Endodermal cell (in vitro differentiated cells): ENCODE data around the gene EPHB1. TPM values are rescaled to one million over a fixed set of nuclear protein-coding genes. Genes with fewer than 3 reads are reported as not detected.

Source experiments
- DNase-seq: peaks from one replicate; pipeline ENCODE4 v3.0.0-alpha.2; 2017
- H3K27ac ChIP-seq: 2 replicates; pipeline ENCODE4 v1.5.1; 2013; ENCODE audit warnings: mild to moderate bottlenecking, low read depth, low read length, moderate library complexity
- H3K27me3 ChIP-seq: 2 replicates; pipeline ENCODE4 v1.6.1; 2013; ENCODE audit warnings: mild to moderate bottlenecking, low read length, moderate library complexity; ENCODE audit not compliant: insufficient read depth, control insufficient read depth, poor library complexity, severe bottlenecking
- H3K36me3 ChIP-seq: 2 replicates; pipeline ENCODE4 v1.7.0; 2013; ENCODE audit warnings: mild to moderate bottlenecking, low read length, moderate library complexity; ENCODE audit not compliant: control insufficient read depth, insufficient read depth
- H3K4me1 ChIP-seq: one replicate; pipeline ENCODE4 v1.7.0; 2013; ENCODE audit warnings: low read length; ENCODE audit not compliant: control insufficient read depth, insufficient read depth
- H3K4me3 ChIP-seq: 2 replicates; pipeline ENCODE4 v1.5.1; 2013; ENCODE audit warnings: mild to moderate bottlenecking, low read length, moderate library complexity
- H3K9ac ChIP-seq: 2 replicates; pipeline ENCODE4 v1.6.1; 2013; ENCODE audit warnings: mild to moderate bottlenecking, low read length, moderate library complexity; ENCODE audit not compliant: poor library complexity, severe bottlenecking; ENCODE audit errors: extremely low read depth
- H3K9me3 ChIP-seq: 2 replicates; pipeline ENCODE4 v1.6.1; 2013; ENCODE audit warnings: mild to moderate bottlenecking, low read length, moderate library complexity; ENCODE audit not compliant: control insufficient read depth
- H3K27ac Mint-ChIP-seq: 2 replicates; pipeline ENCODE4 v1.8.0; 2020; ENCODE audit warnings: mixed read lengths
- H3K27me3 Mint-ChIP-seq: 2 replicates; pipeline ENCODE4 v1.8.0; 2021; ENCODE audit warnings: mild to moderate bottlenecking, mixed read lengths; ENCODE audit not compliant: insufficient read depth
- H3K36me3 Mint-ChIP-seq: 2 replicates; pipeline ENCODE4 v1.8.0; 2020; ENCODE audit warnings: low read depth, mixed read lengths
- H3K4me1 Mint-ChIP-seq: 2 replicates; pipeline ENCODE4 v1.8.0; 2020; ENCODE audit warnings: mixed read lengths
- H3K4me3 Mint-ChIP-seq: 2 replicates; pipeline ENCODE4 v1.8.0; 2020; ENCODE audit warnings: mild to moderate bottlenecking, moderate library complexity, mixed read lengths
- H3K9me3 Mint-ChIP-seq: 2 replicates; pipeline ENCODE4 v1.8.0; 2020; ENCODE audit warnings: mild to moderate bottlenecking, mixed read lengths
- CTCF ChIP-seq: fragments of 200-600 bp; sonication (generic); conservative IDR thresholded peaks from 2 replicates; pipeline ENCODE4 v1.5.0; 2021; ENCODE audit warnings: antibody characterized with exemption, mild to moderate bottlenecking
- WGBS, 2 experiments: methylation state at CpG; one replicate each; pipeline versions ENCODE4 v1.1.5 to v1.1.7; 2013; ENCODE audit warnings: missing lambda C conversion rate in 2 of 2, mixed read lengths in 1 of 2; ENCODE audit not compliant: insufficient coverage in 1 of 2, insufficient read length in 1 of 2; 5-methylcytosine and 5-hydroxymethylcytosine counted together
- total RNA-seq, 2 donors: library from RNA; stranded (reverse); fragmentation: NEBNext Ultra II Directional in 1 of 2; extraction: Animal tissue kit (Norgen Biotek cat#: 25700) in 1 of 2; gene quantifications; 2 replicates in 1 of 2; 3 replicates in 1 of 2; pipeline ENCODE4 v1.2.1, GENCODE V29; 2021

The EPHB1 gene
- total RNA-seq, 2 donors from 2014 or later: 2.9 to 3.6 TPM

GRCh38 chr3:135137296-135137695 is 342.2 kb downstream of the EPHB1 start:
- no peak for TF ChIP-seq CTCF
- WGBS, 2 experiments: 80 to 91% methylated on average over 1 to 2 of the region's 2 CpGs
- Histone ChIP-seq H3K36me3 (no peaks in the 10 kb centered on the region), H3K9ac (no peak overlapping the region), H3K4me1 (no peaks in the 10 kb centered on the region), H3K4me3 (no peak overlapping the region), H3K27me3 (peaks cover 5% of the 10 kb centered on the region), H3K9me3 (no peaks in the 10 kb centered on the region), H3K27ac (no peak overlapping the region)
- H3K27ac Mint-ChIP-seq: no peak overlapping the region
- no peaks in the 10 kb centered on the region for H3K9me3 Mint-ChIP-seq
- H3K4me1 Mint-ChIP-seq: no peaks in the 10 kb centered on the region
- peaks cover 2% of the 10 kb centered on the region for H3K27me3 Mint-ChIP-seq
- no peak for DNase-seq
- no peaks in the 10 kb centered on the region for H3K36me3 Mint-ChIP-seq
- no peak overlapping the region for H3K4me3 Mint-ChIP-seq

- Mint-ChIP-seq H3K27ac (no peak overlapping the region), H3K36me3 (no peaks in the 10 kb centered on the region), H3K4me3 (no peak overlapping the region), H3K4me1 (no peaks in the 10 kb centered on the region), H3K27me3 (peaks cover 2% of the 10 kb centered on the region), H3K9me3 (no peaks in the 10 kb centered on the region)
- Histone ChIP-seq H3K36me3 (no peaks in the 10 kb centered on the region), H3K27me3 (peaks cover 5% of the 10 kb centered on the region), H3K4me1 (no peaks in the 10 kb centered on the region), H3K9ac (no peak overlapping the region), H3K4me3 (no peak overlapping the region), H3K9me3 (no peaks in the 10 kb centered on the region), H3K27ac (no peak overlapping the region)
- TF ChIP-seq CTCF: peak; percentile 16
- DNase-seq: no peak
- 93 to 95% methylated on average over 3 to 4 of the region's 4 CpGs for WGBS, 2 experiments
These were observed 343.7 kb downstream of the EPHB1 start for GRCh38 chr3:135138776-135139175.

- DNase-seq: no peak
- Mint-ChIP-seq H3K4me3 (no peak overlapping the region), H3K27ac (no peak overlapping the region), H3K9me3 (no peaks in the 10 kb centered on the region), H3K36me3 (no peaks in the 10 kb centered on the region), H3K27me3 (peaks cover 2% of the 10 kb centered on the region), H3K4me1 (no peaks in the 10 kb centered on the region)
- Histone ChIP-seq H3K27me3 (no peaks in the 10 kb centered on the region), H3K9me3 (no peaks in the 10 kb centered on the region), H3K4me1 (no peaks in the 10 kb centered on the region), H3K36me3 (no peaks in the 10 kb centered on the region), H3K27ac (no peak overlapping the region), H3K9ac (no peak overlapping the region), H3K4me3 (no peak overlapping the region)
- TF ChIP-seq CTCF: no peak
- 89 to 90% methylated on average over 3 of the region's 3 CpGs for WGBS, 2 experiments
These were observed 345.5 kb downstream of the EPHB1 start for GRCh38 chr3:135140591-135140990.
